SK-N-SH (cell line): ENCODE measurements around the gene DMRTA2. TPM values are rescaled to one million over a fixed set of nuclear protein-coding genes. Genes with fewer than 3 reads are reported as not detected.

Source experiments
- CTCF ChIA-PET: fragments of 300-600, 350-600 bp; formaldehyde crosslinking; extraction: SDS; loops from one replicate; lab custom pipeline; 2021; lab: Yijun Ruan, JAX
- POLR2A ChIA-PET: fragments of 350-600 bp; sonication (Branson Sonifier 250); formaldehyde crosslinking; extraction: SDS; loops from one replicate; lab custom pipeline; 2020; ENCODE audit warnings: antibody characterized with exemption, inconsistent platforms; lab: Yijun Ruan, JAX
- DNase-seq: peaks from one replicate; pipeline ENCODE4 v3.0.0; 2012
- H2AFZ ChIP-seq: fragments of 200-600 bp; sonication (generic); 2 replicates; pipeline ENCODE4 v1.8.1; 2016; ENCODE audit warnings: antibody characterized with exemption, mild to moderate bottlenecking, low read depth
- H3F3A ChIP-seq: fragments of 200-600 bp; sonication (generic); replicated peaks from 2 replicates; pipeline ENCODE3; 2016; ENCODE audit warnings: antibody characterized with exemption, mild to moderate bottlenecking; ENCODE audit not compliant: insufficient read depth
- H3K27ac ChIP-seq, 2 experiments: fragments of 200-500 bp in 1 of 2; fragments of 200-600 bp in 1 of 2; sonication (Bioruptor generic) in 1 of 2; sonication (generic), shearing (Covaris generic) in 1 of 2; 2 replicates each; pipeline versions ENCODE4 v1.5.1 to v1.6.1; 2014 to 2016; ENCODE audit warnings: low read depth in 2 of 2, inconsistent platforms in 1 of 2, low read length in 1 of 2, mild to moderate bottlenecking in 1 of 2, mixed read lengths in 1 of 2
- H3K27me3 ChIP-seq: fragments of 200-600 bp; sonication (generic), shearing (Covaris generic); 2 replicates; pipeline ENCODE4 v1.6.1; 2016; ENCODE audit warnings: mixed run types; ENCODE audit not compliant: insufficient read depth
- H3K36me3 ChIP-seq, 2 experiments: fragments of 200-500 bp in 1 of 2; fragments of 200-600 bp in 1 of 2; sonication (Bioruptor generic) in 1 of 2; sonication (generic) in 1 of 2; replicated peaks in 1 of 2; 2 replicates each; pipeline versions ENCODE3 to v1.5.1; 2014 to 2016; ENCODE audit warnings: low read length in 1 of 2, mild to moderate bottlenecking in 1 of 2; ENCODE audit not compliant: insufficient read depth in 2 of 2, control insufficient read depth in 1 of 2
- H3K4me1 ChIP-seq, 2 experiments: fragments of 200-500 bp in 1 of 2; fragments of 200-600 bp in 1 of 2; sonication (Bioruptor generic) in 1 of 2; sonication (generic), shearing (Covaris generic) in 1 of 2; 2 replicates each; pipeline versions ENCODE4 v1.5.1 to v1.6.1; 2014 to 2016; ENCODE audit warnings: low read depth in 1 of 2, low read length in 1 of 2, mixed run types in 1 of 2; ENCODE audit not compliant: insufficient read depth in 2 of 2, control insufficient read depth in 1 of 2
- H3K4me2 ChIP-seq: fragments of 200-600 bp; sonication (generic), shearing (Covaris generic); 2 replicates; pipeline ENCODE4 v1.6.1; 2017; ENCODE audit warnings: mixed run types
- H3K4me3 ChIP-seq, 2 experiments: fragments of 200-500 bp in 1 of 2; fragments of 200-600 bp in 1 of 2; sonication (Bioruptor generic) in 1 of 2; sonication (generic), shearing (Covaris generic) in 1 of 2; 2 replicates each; pipeline versions ENCODE4 v1.5.1 to v1.8.1; 2014 to 2016; ENCODE audit warnings: low read depth in 2 of 2, inconsistent platforms in 1 of 2, low read length in 1 of 2, mild to moderate bottlenecking in 1 of 2, mixed read lengths in 1 of 2, moderate library complexity in 1 of 2
- H3K79me2 ChIP-seq: fragments of 200-600 bp; sonication (generic); 2 replicates; pipeline ENCODE4 v1.8.1; 2017; ENCODE audit warnings: mild to moderate bottlenecking; ENCODE audit not compliant: insufficient read depth
- H3K9ac ChIP-seq: fragments of 200-600 bp; sonication (generic); 2 replicates; pipeline ENCODE4 v1.6.1; 2017; ENCODE audit warnings: mixed run types
- H3K9me2 ChIP-seq: fragments of 200-600 bp; sonication (generic); 2 replicates; pipeline ENCODE4 v1.6.1; 2017; ENCODE audit warnings: mixed run types
- H3K9me3 ChIP-seq: fragments of 200-600 bp; sonication (generic); 2 replicates; pipeline ENCODE4 v1.6.1; 2017; ENCODE audit warnings: mixed run types, mild to moderate bottlenecking, moderate library complexity
- H4K20me1 ChIP-seq: fragments of 200-600 bp; sonication (generic); 2 replicates; pipeline ENCODE4 v1.6.1; 2017; ENCODE audit warnings: mild to moderate bottlenecking, mixed run types; ENCODE audit not compliant: insufficient read depth
- EP300 ChIP-seq, 2 experiments: IDR thresholded peaks; 2 replicates each; pipeline versions ENCODE4 v1.4.0 to v1.6.1; 2012; ENCODE audit warnings: borderline replicate concordance in 1 of 2, low read depth in 1 of 2, low read length in 1 of 2
- FOXM1 ChIP-seq: IDR thresholded peaks from 2 replicates; pipeline ENCODE4 v1.4.0; 2012; ENCODE audit warnings: low read depth, mild to moderate bottlenecking
- GABPA ChIP-seq: IDR thresholded peaks from 2 replicates; pipeline ENCODE4 v1.4.0; 2012; ENCODE audit warnings: low read depth, mild to moderate bottlenecking
- MXI1 ChIP-seq: IDR thresholded peaks from 2 replicates; pipeline ENCODE4 v1.6.1; 2012; ENCODE audit warnings: mild to moderate bottlenecking, low read depth, low read length, improper control_type of control experiment
- NRF1 ChIP-seq: IDR thresholded peaks from 2 replicates; pipeline ENCODE4 v1.6.1; 2012; ENCODE audit warnings: low read depth, mild to moderate bottlenecking, low read length
- SMC3 ChIP-seq: IDR thresholded peaks from 2 replicates; pipeline ENCODE4 v1.6.1; 2012; ENCODE audit warnings: low read depth, low read length, improper control_type of control experiment
- TAF1 ChIP-seq: IDR thresholded peaks from 2 replicates; pipeline ENCODE4 v1.6.1; 2012; ENCODE audit warnings: low read depth, mild to moderate bottlenecking, low read length, moderate library complexity, borderline replicate concordance
- TEAD4 ChIP-seq: IDR thresholded peaks from 2 replicates; pipeline ENCODE4 v1.4.0; 2012; ENCODE audit warnings: mild to moderate bottlenecking, borderline replicate concordance; ENCODE audit not compliant: insufficient read depth
- USF1 ChIP-seq: IDR thresholded peaks from 2 replicates; pipeline ENCODE4 v1.4.0; 2012; ENCODE audit warnings: low read depth, borderline replicate concordance
- USF2 ChIP-seq: fragments of 150-350 bp; IDR thresholded peaks from 2 replicates; pipeline ENCODE4 v1.6.1; 2017; ENCODE audit warnings: antibody characterized with exemption, low read length, low read depth, borderline replicate concordance
- ZBTB33 ChIP-seq: IDR thresholded peaks from 2 replicates; pipeline ENCODE4 v1.4.0; 2012; ENCODE audit warnings: low read depth, borderline replicate concordance
- WGBS: methylation state at CpG from one replicate; pipeline ENCODE4 v1.1.6; 2017; ENCODE audit warnings: low lambda C conversion rate; 5-methylcytosine and 5-hydroxymethylcytosine counted together
- polyA plus RNA-seq, 3 experiments: library from polyadenylated mRNA; depleted of rRNA; stranded (reverse); fragments of >200 nt; gene quantifications; 2 replicates each; pipeline ENCODE4 v1.2.3, GENCODE V29; 2012

Gene DMRTA2
- polyA plus RNA-seq, 1 of the 3 experiments (the other 2 are of a cell fraction) = 0.02 TPM

- no peak for TF ChIP-seq MXI1
- TF ChIP-seq TEAD4 = no peak
- no peak for TF ChIP-seq EP300 (IDR thresholded peaks at IDR 0.05; ENCODE audit: borderline replicate concordance in 1 of 2, low read depth in 1 of 2, low read length in 1 of 2)
- TF ChIP-seq TAF1 = no peak
- TF ChIP-seq USF2 = no peak
- TF ChIP-seq ZBTB33 = no peak
- TF ChIP-seq FOXM1 = no peak
Observed at GRCh38 chr1:50421366-50421748, 1.9 kb downstream of the DMRTA2 start (continued).

GRCh38 chr1:50420689-50421365 lies 2.4 kb downstream of the DMRTA2 start:
- Histone ChIP-seq H3K27me3 (peaks cover 97% of the 10 kb centered on the region), H3K27ac (no peak overlapping the region), H3K4me3 (no peak overlapping the region), H3F3A (no peaks in the 10 kb centered on the region), H4K20me1 (peaks cover 19% of the 10 kb centered on the region; the same call in 1 of the 2 replicates), H3K4me1 (peaks cover 7 to 22% of the 10 kb centered on the region in 2 experiments; a peak in 1 of 4 replicates), H3K9me2 (no peaks in the 10 kb centered on the region), H3K9ac (no peak overlapping the region), H3K9me3 (no peaks in the 10 kb centered on the region), H2AFZ (no peak overlapping the region), H3K36me3 (no peaks in the 10 kb centered on the region), H3K4me2 (no peak overlapping the region), H3K79me2 (no peaks in the 10 kb centered on the region)
- DNase-seq = peak; percentile 54
- 12% methylated on average over 11 of the region's 69 CpGs for WGBS
- ChIA-PET CTCF (interaction anchor here (0.9 to 2.1 kb wide), 3 partner anchors 43 to 283 kb away, joined by 3 to 11 read pairs (median 3); no protein-coding TSS in a partner anchor), POLR2A (no interaction called here)
- TF ChIP-seq USF1 = no peak
- no peak for TF ChIP-seq TEAD4
- TF ChIP-seq SMC3 = no peak
- TF ChIP-seq NRF1 = peak; percentile 40; the same call in 1 of the 2 replicates
- TF ChIP-seq MXI1 = no peak
- TF ChIP-seq GABPA = no peak
